ENCODE results near the gene ARID2.

GRCh38 chr12:45728630-45729232 is 775 bp upstream of the ARID2 start:
- TF ChIP-seq CTCF (IDR thresholded peaks at IDR 0.05) (peak; percentile 92 to 99), POLR2A (IDR thresholded peaks at IDR 0.05) (peak in 1 of 2 donors; percentile 88), POLR2AphosphoS5 (IDR thresholded peaks at IDR 0.05) (peak; percentile 72 to 96 (median 92))
